Measurements from ENCODE around the gene CRYL1.

The CRYL1 gene

GRCh38 chr13:20525601-20526544, at the start of gene CRYL1:
Gene CRYL1, minus strand, starts transcription at chr13:20525857. Its CDS starts 63 bp downstream, at chr13:20525794.
- DNase-seq: no peak

DNA sequence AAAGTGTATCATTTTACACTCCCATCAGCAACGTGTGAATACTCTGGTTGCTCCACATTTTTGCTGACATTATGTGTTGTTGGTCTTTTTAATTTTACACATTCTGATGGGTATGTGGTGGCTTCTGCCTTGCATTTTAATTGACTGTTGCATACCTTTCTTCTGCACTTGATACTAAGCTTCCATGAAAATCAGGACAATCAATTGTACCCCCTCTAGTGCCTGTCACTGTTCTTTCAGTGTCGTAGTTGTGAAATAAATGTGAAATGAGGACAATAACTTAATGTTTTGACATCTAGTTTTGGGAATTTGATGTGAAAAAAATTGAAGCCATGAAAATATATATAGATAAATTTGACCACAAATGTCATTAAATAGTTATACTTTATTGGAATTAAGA, 48.0 kb upstream of the CRYL1 start:
- DNase-seq: no peak

- no peak for DNase-seq
Measured at GRCh38 chr13:20573186-20573585, 47.5 kb upstream of the CRYL1 start.

DNA sequence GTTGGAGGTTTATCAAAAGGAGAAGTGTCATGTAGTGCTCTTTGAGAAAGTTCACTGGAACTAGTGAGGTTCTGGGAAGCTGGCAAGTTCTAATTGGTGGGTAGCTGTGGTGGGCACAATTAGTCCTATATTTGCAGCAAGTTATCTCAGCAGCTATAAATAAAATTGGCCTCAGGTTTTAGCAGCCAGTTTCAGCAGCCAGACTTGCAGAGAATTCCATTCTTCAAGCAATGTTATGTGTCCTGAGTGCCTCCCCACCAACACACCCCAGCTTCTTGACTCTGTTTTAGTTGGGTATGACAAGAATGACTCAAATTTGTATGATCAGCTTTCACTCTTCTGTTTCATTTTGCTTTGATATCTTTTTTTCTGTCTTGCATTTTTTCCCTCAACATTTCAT, 46.0 kb upstream of the CRYL1 start:
- DNase-seq: no peak

DNA sequence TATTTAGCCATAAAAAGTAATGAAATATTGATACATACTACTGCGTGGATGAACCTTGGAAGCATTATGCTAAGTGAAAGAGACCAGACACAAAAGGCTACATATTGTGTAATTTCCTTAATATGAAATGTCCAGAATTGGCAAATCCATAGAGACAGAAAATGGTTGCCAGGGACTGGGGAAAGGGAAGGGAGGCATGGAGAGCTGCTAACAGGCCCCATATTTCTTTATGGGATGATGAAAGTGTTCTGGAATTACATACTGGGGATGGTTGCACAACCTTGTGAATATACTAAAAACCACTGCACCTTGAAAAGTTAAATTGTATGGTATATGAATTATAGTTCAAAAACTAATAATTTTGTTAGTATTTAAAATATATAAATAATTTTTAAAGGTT, 44.9 kb upstream of the CRYL1 start:
- DNase-seq: no peak

DNA sequence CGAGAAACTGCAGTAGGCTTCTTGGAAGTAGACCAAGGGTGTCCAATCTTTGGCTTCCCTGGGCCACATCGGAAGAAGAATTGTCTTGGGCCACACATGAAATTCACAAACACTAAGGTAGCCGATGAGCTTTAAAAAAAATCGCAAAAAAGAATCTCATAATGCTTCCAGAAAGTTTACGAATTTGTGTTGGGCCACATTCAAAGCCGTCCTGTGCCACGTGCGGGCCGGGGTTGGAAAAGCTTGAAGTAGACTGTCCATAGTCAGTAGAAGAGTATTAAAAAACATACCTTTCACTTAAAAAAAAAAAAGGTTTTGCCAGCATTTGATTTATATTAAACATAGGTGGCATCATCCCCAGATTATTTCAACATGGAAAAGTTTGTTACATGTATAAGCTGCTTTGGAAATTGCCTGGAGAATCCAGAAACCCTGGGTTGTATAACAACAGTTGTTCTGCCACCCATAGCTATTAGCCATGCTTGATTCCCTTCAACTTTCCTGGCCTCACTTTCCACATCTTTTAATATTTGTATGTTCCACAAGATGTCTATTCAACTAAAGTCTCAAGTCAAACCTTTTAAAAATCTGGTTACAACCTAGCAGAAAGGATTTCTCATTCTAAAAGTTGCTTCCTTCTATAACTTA, 42.3 kb upstream of the CRYL1 start:
- no peak for DNase-seq

DNA sequence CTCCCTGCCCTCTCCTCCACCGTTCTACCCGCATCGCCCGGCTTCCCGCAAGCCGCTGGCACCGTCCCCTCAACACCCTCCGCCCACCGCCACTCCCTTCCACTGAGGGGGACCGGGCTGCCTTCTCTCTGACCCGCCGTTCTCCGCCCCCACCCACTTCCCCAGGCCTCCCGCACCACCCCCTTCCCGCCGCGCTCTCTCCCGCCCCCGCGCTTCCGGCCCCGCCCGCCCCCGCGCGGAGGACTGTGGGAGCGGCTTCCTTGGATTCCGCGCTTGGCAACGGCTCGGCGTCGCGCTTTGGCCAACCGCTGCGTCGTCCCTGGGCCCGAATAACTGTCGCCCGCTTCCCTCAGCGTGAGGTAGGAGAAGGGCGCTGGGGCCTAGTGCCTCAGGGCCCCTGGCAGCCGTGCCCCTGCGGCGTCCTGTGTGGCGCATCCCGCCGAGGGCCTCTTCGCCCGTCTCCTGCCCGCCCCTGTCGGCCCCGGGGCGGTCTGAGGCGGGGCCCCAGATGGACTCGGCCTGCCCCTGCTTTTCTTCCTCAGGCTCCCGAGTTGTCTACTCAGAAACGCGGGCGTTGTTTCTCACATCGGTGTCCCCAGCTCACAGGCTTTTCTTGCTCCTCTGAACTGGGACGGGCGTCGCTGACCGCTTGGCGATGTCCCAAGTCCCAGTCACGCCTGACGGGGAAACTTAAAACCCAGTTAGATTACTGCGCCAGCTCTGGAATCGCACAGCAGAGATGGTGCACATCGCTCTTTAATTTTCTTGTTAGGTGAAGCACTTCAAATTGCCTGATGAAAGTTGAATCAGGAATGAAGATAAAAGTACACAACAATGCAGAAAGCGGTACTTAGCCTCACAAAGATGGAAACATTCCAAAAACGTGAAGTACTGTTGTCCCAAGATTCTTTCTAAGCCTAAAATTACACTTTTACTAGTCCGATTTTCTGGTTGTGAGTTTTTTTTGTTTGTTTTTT, 41.5 kb upstream of the CRYL1 start, which contains the start of gene IFT88:
IFT88 (plus strand) TSS at position 260 of the 977 bp plus-strand sequence. CDS start 7,229 bp downstream, outside the sequence.
- peak; percentile 59 for DNase-seq

DNA sequence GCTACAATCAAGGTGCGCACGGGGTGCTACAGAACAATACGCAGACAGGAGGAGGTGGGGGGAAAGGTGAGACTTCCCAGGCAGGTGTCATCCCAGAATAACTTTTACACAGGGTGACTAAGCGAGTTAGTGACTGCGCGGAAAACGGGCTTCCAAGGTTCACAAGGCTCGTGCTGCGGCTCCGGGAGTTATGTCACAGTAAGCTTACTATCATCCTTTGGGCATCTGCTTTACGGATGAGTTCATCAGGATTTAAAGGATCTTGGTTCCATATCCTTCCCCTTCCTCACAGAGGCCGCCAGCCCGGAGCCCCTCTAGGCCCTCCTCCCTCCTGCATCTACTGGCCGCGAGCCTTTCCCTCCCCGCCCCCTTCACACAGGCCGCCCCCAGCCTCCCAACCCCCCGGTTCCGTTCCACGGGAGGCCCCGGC, 40.8 kb upstream of the CRYL1 start:
- DNase-seq: peak; percentile 59

GRCh38 chr13:20565115-20565736, 39.6 kb upstream of the CRYL1 start:
- DNase-seq: no peak

GRCh38 chr13:20561741-20562140, 36.1 kb upstream of the CRYL1 start:
- DNase-seq: no peak

DNA sequence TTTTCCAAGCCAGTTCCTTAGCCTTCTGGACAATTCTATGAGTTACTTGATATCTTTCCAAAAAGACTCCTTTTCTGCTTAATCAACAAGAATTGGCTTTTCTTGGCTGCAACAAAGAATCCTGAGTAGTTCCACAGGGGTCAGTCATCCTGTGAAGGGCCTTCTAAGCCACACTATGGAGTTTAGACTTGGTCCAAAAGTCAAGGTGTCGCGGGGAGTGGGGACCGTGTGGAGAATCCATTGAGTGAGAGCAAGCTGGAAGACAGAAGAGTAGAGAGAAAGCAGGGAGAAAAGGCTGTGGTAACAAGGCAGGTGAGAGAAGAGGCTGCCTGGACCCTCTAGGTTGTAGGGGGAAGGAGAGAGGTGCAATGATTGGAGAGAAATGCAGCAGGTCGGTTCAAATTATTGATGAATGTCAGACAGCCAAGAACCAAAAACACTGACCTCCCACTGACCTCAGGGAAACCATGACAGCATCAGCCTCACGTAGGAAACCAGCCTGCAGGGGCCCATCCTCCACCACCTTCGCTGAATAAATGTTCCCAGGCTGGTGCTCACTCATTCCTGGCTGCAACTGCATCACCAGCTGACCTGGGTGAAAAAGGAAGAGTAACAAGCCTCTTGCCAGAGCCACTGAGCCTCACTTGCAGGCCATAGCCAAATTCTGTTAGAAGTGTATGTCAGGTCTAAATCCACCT, 34.2 kb upstream of the CRYL1 start:
- DNase-seq: no peak

DNA sequence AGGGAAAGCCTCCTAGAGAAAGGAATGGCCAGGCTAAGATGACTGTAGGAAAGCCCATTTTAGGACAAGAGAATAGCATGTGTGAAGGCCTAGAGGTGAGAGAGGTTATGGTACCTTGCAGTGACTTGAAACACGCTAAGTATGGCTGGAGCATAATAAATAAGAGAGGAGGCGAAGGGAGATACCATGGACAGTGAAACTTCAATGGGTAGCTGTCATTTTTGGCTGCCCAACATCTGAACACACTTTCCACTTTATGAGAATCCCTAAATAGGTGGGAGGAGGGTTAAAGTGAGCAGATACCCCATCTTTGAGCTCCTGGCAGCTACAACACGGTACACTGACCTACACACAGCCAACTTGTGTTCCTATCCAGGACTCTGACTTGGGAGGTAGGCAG, 33.3 kb upstream of the CRYL1 start:
- no peak for DNase-seq

- DNase-seq: no peak
Measured at GRCh38 chr13:20553311-20553710, 27.7 kb upstream of the CRYL1 start.

GRCh38 chr13:20550799-20551198, 25.1 kb upstream of the CRYL1 start:
- no peak for DNase-seq

DNA sequence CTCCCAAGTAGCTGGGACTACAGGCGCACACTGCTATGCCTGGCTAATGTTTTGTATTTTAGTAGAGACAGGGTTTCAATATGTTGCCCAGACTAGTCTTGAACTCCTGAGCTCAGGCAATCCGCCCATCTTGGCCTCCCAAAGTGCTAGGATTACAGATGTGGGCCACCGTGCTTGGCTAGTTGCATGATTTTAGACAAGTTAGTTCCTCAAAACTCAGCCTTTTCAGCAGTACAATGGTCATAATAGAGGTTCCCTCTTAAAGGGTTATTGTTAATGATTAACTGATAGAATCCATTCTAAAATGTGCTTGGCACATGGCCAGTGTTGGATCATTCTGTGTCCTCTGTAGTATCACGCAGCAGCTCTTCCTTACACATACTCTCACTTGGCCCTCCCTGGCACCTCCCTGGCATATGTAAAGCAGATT, 21.8 kb upstream of the CRYL1 start:
- no peak for DNase-seq

DNA sequence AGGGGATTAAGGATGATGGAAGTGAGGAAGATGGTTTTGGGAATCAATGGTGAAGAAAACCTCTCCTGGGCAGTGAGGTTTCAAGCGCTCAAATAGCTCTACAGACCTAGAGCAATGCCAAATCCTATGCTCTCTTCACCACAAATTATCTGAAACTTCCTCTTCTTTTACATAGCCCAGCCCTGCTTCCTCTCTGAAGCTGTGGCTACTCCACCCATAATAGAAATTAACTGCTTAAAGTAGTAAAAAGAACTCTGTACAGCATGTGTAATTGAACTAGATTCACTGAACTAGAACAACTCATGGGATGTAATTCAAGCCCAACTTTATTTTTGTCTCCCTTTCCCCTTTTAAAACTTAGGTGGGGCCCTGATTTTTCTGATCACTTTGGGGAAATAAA, 20.9 kb upstream of the CRYL1 start:
- DNase-seq: no peak

DNA sequence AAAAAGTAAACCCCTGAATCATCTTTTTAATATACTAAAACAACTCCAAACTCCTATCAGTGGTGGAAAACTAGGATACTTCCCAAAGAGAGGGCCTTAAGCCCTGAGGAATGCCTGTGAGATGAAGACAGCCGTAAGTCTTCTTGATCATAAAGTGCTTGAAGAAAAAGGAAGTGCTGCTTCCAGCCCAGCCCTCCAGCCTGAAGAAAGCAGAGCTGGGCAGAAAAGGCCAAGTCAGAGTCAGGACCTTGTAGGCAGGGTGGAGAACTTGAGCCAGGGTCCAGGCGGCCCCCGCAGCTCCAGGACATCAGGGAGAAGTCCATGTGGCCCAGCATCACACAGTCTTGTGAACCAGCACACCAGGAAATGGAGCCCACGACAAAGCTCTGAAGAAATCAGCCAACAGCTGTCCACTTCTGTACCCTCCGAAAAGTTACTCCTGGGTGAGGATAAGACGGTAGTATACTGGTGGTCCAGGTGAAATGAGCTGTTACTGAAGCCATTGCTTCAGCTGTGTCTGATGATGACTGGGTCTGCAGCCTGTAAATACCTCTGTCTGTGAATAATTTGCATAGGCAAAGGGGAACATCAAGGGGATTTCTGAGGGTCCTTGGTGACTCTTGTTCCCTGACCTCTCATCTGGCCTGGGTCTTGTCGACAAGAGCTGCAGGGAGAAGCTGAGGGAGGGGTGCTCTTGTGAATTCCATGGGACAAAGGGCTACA, 18.7 kb upstream of the CRYL1 start:
- DNase-seq: no peak

- DNase-seq: no peak
Measured at GRCh38 chr13:20536992-20537391, 11.3 kb upstream of the CRYL1 start.

DNA sequence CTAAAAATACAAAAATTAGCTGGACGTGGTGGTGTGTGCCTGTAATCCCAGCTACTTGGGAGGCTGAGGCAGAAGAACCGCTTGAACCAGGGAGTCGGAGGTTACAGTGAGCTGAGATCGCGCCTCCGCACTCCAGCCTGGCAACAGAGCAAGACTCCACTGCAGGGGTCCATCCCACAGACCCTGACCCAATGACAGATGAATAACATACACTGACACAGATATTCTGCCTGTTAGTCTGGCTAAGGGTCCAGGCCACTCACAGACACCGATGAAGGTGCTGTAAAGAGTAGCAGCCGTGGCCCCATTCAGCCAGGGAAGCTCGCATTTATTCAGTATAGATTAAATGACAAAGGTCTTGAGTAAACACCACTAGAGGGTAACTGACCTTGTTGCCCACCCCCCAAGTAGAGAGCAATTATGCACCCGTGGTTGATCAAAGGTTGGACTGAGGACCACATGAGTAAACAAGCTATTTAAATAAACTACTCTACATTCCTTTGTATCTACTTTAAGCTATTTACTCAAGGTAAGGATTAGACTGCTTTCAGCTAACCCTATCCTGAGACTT, 8.5 kb upstream of the CRYL1 start:
- no peak for DNase-seq

GRCh38 chr13:20528452-20528851, 2.8 kb upstream of the CRYL1 start:
- no peak for DNase-seq

GRCh38 chr13:20526664-20527063, 1.0 kb upstream of the CRYL1 start:
- no peak for DNase-seq
